PC-3 (cell line): Measurements from ENCODE around the gene VSTM2L. TPM values are rescaled to one million over a fixed set of nuclear protein-coding genes. Genes with fewer than 3 reads are reported as not detected.

Source experiments
- ATAC-seq: fragments of 200-7000 bp; cut with Tn5 transposase; 2 replicates; pipeline ENCODE4 v1.9.1; 2020; ENCODE audit warnings: mild to moderate bottlenecking, moderate library complexity
- BruUV-seq: library from RNA; stranded (reverse); fragments of 400-500 nt; replicated peaks from 2 replicates; lab custom pipeline; 2021; lab: Mats Ljungman, UMichigan
- CTCF ChIA-PET: fragments of 300-600 bp; sonication (Branson Sonifier 250); formaldehyde crosslinking; loops from one replicate; lab custom pipeline; 2022; ENCODE audit warnings: antibody characterized with exemption; lab: Charles Lee
- POLR2A ChIA-PET: fragments of 300-600 bp; sonication (Branson Sonifier 250); formaldehyde crosslinking; loops from one replicate; lab custom pipeline; 2022; ENCODE audit warnings: antibody characterized with exemption; ENCODE audit not compliant: unreplicated experiment; lab: Charles Lee
- DNase-seq: peaks from one replicate; pipeline ENCODE4 v3.0.0-alpha.2; 2015
- H2AFZ ChIP-seq: fragments of 300-600 bp; sonication (generic); 2 replicates; pipeline ENCODE4 v1.6.0; 2016; ENCODE audit warnings: antibody characterized with exemption, low read length
- H3F3A ChIP-seq: fragments of 300-600 bp; sonication (generic); one replicate; pipeline ENCODE4 v1.6.0; 2017; ENCODE audit warnings: antibody characterized with exemption, low read length, control low read depth, mild to moderate bottlenecking; ENCODE audit not compliant: unreplicated experiment
- H3K27ac ChIP-seq: fragments of 300-600 bp; sonication (generic); 2 replicates; pipeline ENCODE4 v1.5.1; 2016; ENCODE audit warnings: mild to moderate bottlenecking, low read length
- H3K27me3 ChIP-seq: fragments of 300-600 bp; sonication (generic); 2 replicates; pipeline ENCODE4 v1.6.1; 2016; ENCODE audit warnings: low read length, mixed read lengths
- H3K36me3 ChIP-seq: fragments of 300-600 bp; sonication (generic); 2 replicates; pipeline ENCODE4 v1.6.1; 2016; ENCODE audit warnings: low read depth, mixed run types, low read length, mixed read lengths
- H3K4me1 ChIP-seq: fragments of 300-600 bp; sonication (generic); 2 replicates; pipeline ENCODE4 v1.5.1; 2016; ENCODE audit warnings: low read length; ENCODE audit not compliant: insufficient read depth
- H3K4me2 ChIP-seq: fragments of 300-600 bp; sonication (generic); 2 replicates; pipeline ENCODE4 v1.6.0; 2016; ENCODE audit warnings: low read length
- H3K4me3 ChIP-seq: fragments of 300-600 bp; sonication (generic); 2 replicates; pipeline ENCODE4 v1.5.1; 2016; ENCODE audit warnings: mild to moderate bottlenecking, low read length, mixed read lengths
- H3K79me2 ChIP-seq: fragments of 300-600 bp; sonication (generic); 2 replicates; pipeline ENCODE4 v1.6.1; 2017; ENCODE audit warnings: low read length, mixed read lengths
- H3K9ac ChIP-seq: fragments of 300-600 bp; sonication (generic); 2 replicates; pipeline ENCODE4 v1.6.0; 2016; ENCODE audit warnings: mild to moderate bottlenecking, low read length
- H3K9me2 ChIP-seq: fragments of 300-600 bp; sonication (generic); replicated peaks from 2 replicates; pipeline ENCODE4 v1.6.1; 2016; ENCODE audit warnings: mixed run types, low read length, mixed read lengths
- H3K9me3 ChIP-seq: fragments of 300-600 bp; sonication (generic); 2 replicates; pipeline ENCODE4 v1.6.1; 2016; ENCODE audit warnings: low read length, mixed read lengths
- H4K20me1 ChIP-seq: fragments of 300-600 bp; sonication (generic); 2 replicates; pipeline ENCODE4 v1.6.1; 2016; ENCODE audit warnings: low read length, mixed read lengths
- CTCF ChIP-seq: fragments of 300-600 bp; sonication (generic); conservative IDR thresholded peaks from 2 replicates; pipeline ENCODE4 v1.5.1; 2017; ENCODE audit warnings: antibody characterized with exemption, low read depth, mild to moderate bottlenecking, low read length
- EZH2 ChIP-seq: fragments of 300-600 bp; sonication (generic); IDR thresholded peaks from one replicate; pipeline ENCODE4 v1.6.1; 2017; ENCODE audit warnings: antibody characterized with exemption, mild to moderate bottlenecking, low read length; ENCODE audit not compliant: unreplicated experiment
- EZH2phosphoT487 ChIP-seq: fragments of 300-600 bp; sonication (generic); IDR thresholded peaks from 2 replicates; pipeline ENCODE4 v1.6.1; 2018; ENCODE audit warnings: mild to moderate bottlenecking, antibody characterized with exemption, low read length, borderline replicate concordance
- intact Hi-C: fragments of 100-400 bp; cut with micrococcal nuclease; formaldehyde crosslinking; loops from 2 replicates; pipeline ENCODE4 v1.9.0; 2023
- total RNA-seq: library from RNA; depleted of rRNA; stranded (reverse); fragments of >200 nt; gene quantifications from 2 replicates; pipeline ENCODE4 v1.2.3, GENCODE V29; 2014

The VSTM2L gene
- total RNA-seq, 1 experiment from 2014 or later: 45.8 TPM

GRCh38 chr20:37907677-37908401 is 4.9 kb downstream of the VSTM2L start:
- POLR2A ChIA-PET: no interaction called here
- intact Hi-C loops: no loop called here
- H3K79me2 ChIP-seq: peaks cover 41% of the 10 kb centered on the region
- no peaks in the 10 kb centered on the region for H3K36me3 ChIP-seq
- CTCF ChIA-PET: interaction anchor here (0.5 to 0.6 kb wide), 2 partner anchors 36 to 123 kb away, joined by 3 to 5 read pairs; no protein-coding TSS in a partner anchor
- peak overlapping the region; percentile 52; the same call in 1 of the 2 replicates for H3K27ac ChIP-seq
- no peaks in the 10 kb centered on the region for H3F3A ChIP-seq
- peak overlapping the region; percentile 42; the same call in 1 of the 2 replicates for H3K4me2 ChIP-seq
- no peaks in the 10 kb centered on the region for H3K9me3 ChIP-seq
- peaks cover 20% of the 10 kb centered on the region for H3K4me1 ChIP-seq
- ATAC-seq (peak; percentile 60), DNase-seq (peak; percentile 93)
- H2AFZ ChIP-seq: no peak overlapping the region
- no peak overlapping the region for H3K4me3 ChIP-seq
- H3K9me2 ChIP-seq: no peaks in the 10 kb centered on the region
- BruUV-seq: no TSS peak
- no peaks in the 10 kb centered on the region for H3K27me3 ChIP-seq
- no peak overlapping the region for H3K9ac ChIP-seq
- TF ChIP-seq CTCF: no peak
- no peak for TF ChIP-seq EZH2
- no peak for TF ChIP-seq EZH2phosphoT487
- no peaks in the 10 kb centered on the region for H4K20me1 ChIP-seq

- intact Hi-C loops: no loop called here
- H3K36me3 ChIP-seq: no peaks in the 10 kb centered on the region
- H3K79me2 ChIP-seq: peaks cover 18% of the 10 kb centered on the region; the same call in 1 of the 2 replicates
- TF ChIP-seq EZH2phosphoT487 (no peak), CTCF (no peak), EZH2 (no peak)
- no peaks in the 10 kb centered on the region for H3F3A ChIP-seq
- no peak overlapping the region for H3K9ac ChIP-seq
- H3K4me3 ChIP-seq: no peak overlapping the region
- H4K20me1 ChIP-seq: no peaks in the 10 kb centered on the region
- no peak overlapping the region for H3K4me2 ChIP-seq
- no peaks in the 10 kb centered on the region for H3K9me2 ChIP-seq
- no peaks in the 10 kb centered on the region for H3K9me3 ChIP-seq
- H2AFZ ChIP-seq: no peak overlapping the region
- ChIA-PET POLR2A (interaction anchor here (0.6 kb wide), 1 partner anchor 34 kb away, joined by 4 read pairs; no protein-coding TSS in a partner anchor), CTCF (interaction anchor here (0.6 kb wide), 2 partner anchors 333 to 483 kb away, joined by 3 to 9 read pairs; no protein-coding TSS in a partner anchor)
- BruUV-seq: no TSS peak
- H3K27me3 ChIP-seq: no peaks in the 10 kb centered on the region
- DNase-seq (no peak), ATAC-seq (no peak)
- peaks cover 20% of the 10 kb centered on the region for H3K4me1 ChIP-seq
- no peak overlapping the region for H3K27ac ChIP-seq
Measured at GRCh38 chr20:37911261-37911660, 8.3 kb downstream of the VSTM2L start.

GRCh38 chr20:37911838-37912281 is 8.9 kb downstream of the VSTM2L start:
- DNase-seq (peak; percentile 25), ATAC-seq (peak; percentile 49)
- Histone ChIP-seq H4K20me1 (no peaks in the 10 kb centered on the region), H3K4me2 (no peak overlapping the region), H3K4me3 (no peak overlapping the region), H3K36me3 (no peaks in the 10 kb centered on the region), H3K9ac (no peak overlapping the region), H3F3A (no peaks in the 10 kb centered on the region), H3K79me2 (peaks cover 13% of the 10 kb centered on the region; the same call in 1 of the 2 replicates), H3K27me3 (no peaks in the 10 kb centered on the region), H3K4me1 (peaks cover 14% of the 10 kb centered on the region), H3K27ac (no peak overlapping the region), H2AFZ (no peak overlapping the region), H3K9me3 (no peaks in the 10 kb centered on the region), H3K9me2 (no peaks in the 10 kb centered on the region)
- no peak for TF ChIP-seq CTCF
- no peak for TF ChIP-seq EZH2phosphoT487
- TF ChIP-seq EZH2: no peak
- intact Hi-C loops: no loop called here
- no TSS peak for BruUV-seq
- POLR2A ChIA-PET: no interaction called here
- CTCF ChIA-PET: no interaction called here
